ENCODE data around the gene NEDD4.

NEDD4 gene

GRCh38 chr15:55782901-55783300 lies 210.5 kb downstream of the NEDD4 start:
- TF ChIP-seq TAF1 (IDR thresholded peaks at IDR 0.05; ENCODE audit: borderline replicate concordance, insufficient read depth, low read length) = no peak
- TF ChIP-seq FOXP2 (optimal IDR thresholded peaks at IDR 0.05; ENCODE audit: borderline replicate concordance, extremely low read depth, extremely low read length, insufficient read depth) = no peak
- no peak for TF ChIP-seq SIN3A (IDR thresholded peaks at IDR 0.05; ENCODE audit: borderline replicate concordance, insufficient read depth, low read length)
- no peak for TF ChIP-seq REST (IDR thresholded peaks at IDR 0.05; ENCODE audit: insufficient read depth in 1 of 2, low read depth in 2 of 2, low read length in 2 of 2)
- TF ChIP-seq POLR2AphosphoS5 (IDR thresholded peaks at IDR 0.05; ENCODE audit: low read depth, low read length) = no peak

GRCh38 chr15:55780292-55780691 lies 213.1 kb downstream of the NEDD4 start:
- TF ChIP-seq FOXP2 (optimal IDR thresholded peaks at IDR 0.05; ENCODE audit: borderline replicate concordance, extremely low read depth, extremely low read length, insufficient read depth) = no peak
- no peak for TF ChIP-seq TAF1 (IDR thresholded peaks at IDR 0.05; ENCODE audit: borderline replicate concordance, insufficient read depth, low read length)
- no peak for TF ChIP-seq SIN3A (IDR thresholded peaks at IDR 0.05; ENCODE audit: borderline replicate concordance, insufficient read depth, low read length)
- no peak for TF ChIP-seq REST (IDR thresholded peaks at IDR 0.05; ENCODE audit: insufficient read depth in 1 of 2, low read depth in 2 of 2, low read length in 2 of 2)
- TF ChIP-seq POLR2AphosphoS5 (IDR thresholded peaks at IDR 0.05; ENCODE audit: low read depth, low read length) = no peak

- TF ChIP-seq POLR2AphosphoS5 (IDR thresholded peaks at IDR 0.05; ENCODE audit: low read depth, low read length) = no peak
- TF ChIP-seq SIN3A (IDR thresholded peaks at IDR 0.05; ENCODE audit: borderline replicate concordance, insufficient read depth, low read length) = no peak
- no peak for TF ChIP-seq REST (IDR thresholded peaks at IDR 0.05; ENCODE audit: insufficient read depth in 1 of 2, low read depth in 2 of 2, low read length in 2 of 2)
- no peak for TF ChIP-seq TAF1 (IDR thresholded peaks at IDR 0.05; ENCODE audit: borderline replicate concordance, insufficient read depth, low read length)
- TF ChIP-seq FOXP2 (optimal IDR thresholded peaks at IDR 0.05; ENCODE audit: borderline replicate concordance, extremely low read depth, extremely low read length, insufficient read depth) = no peak
These were observed 214.5 kb downstream of the NEDD4 start for GRCh38 chr15:55778932-55779331.

All from PFSK-1 (cell line).